AG04450 (cell line): ENCODE measurements around the gene CFHR2. TPM values are rescaled to one million over a fixed set of nuclear protein-coding genes. Genes with fewer than 3 reads are reported as not detected.

Experiments used
- CTCF ChIA-PET: fragments of 300-600, 350-600 bp; formaldehyde crosslinking; extraction: SDS; loops from one replicate; lab custom pipeline; 2022; ENCODE audit warnings: antibody characterized with exemption, inconsistent platforms; lab: Charles Lee
- POLR2A ChIA-PET: fragments of 350-600 bp; formaldehyde crosslinking; extraction: SDS; loops from one replicate; lab custom pipeline; 2021; ENCODE audit warnings: antibody characterized with exemption, inconsistent platforms; lab: Yijun Ruan, JAX
- DNase-seq: peaks from one replicate; pipeline ENCODE4 v3.0.0-alpha.2; 2011; ENCODE audit warnings: low read depth, low spot score
- H3K27ac ChIP-seq: one replicate; pipeline ENCODE4 v1.5.1; 2012; ENCODE audit warnings: low read depth, low read length, control low read depth
- H3K27me3 ChIP-seq: one replicate; pipeline ENCODE4 v1.6.0; 2012; ENCODE audit warnings: low read length; ENCODE audit not compliant: control insufficient read depth, insufficient read depth
- H3K4me3 ChIP-seq: 2 replicates; pipeline ENCODE4 v1.5.1; 2011; ENCODE audit warnings: mild to moderate bottlenecking, low read depth, low read length, control low read depth
- H3K9me3 ChIP-seq: 2 replicates; pipeline ENCODE4 v1.5.1; 2012; ENCODE audit warnings: low read length; ENCODE audit not compliant: control insufficient read depth, insufficient read depth
- CTCF ChIP-seq: IDR thresholded peaks from 2 replicates; pipeline ENCODE4 v1.5.1; 2011; ENCODE audit warnings: low read depth, low read length, control low read depth, inconsistent platforms
- polyA plus RNA-seq: library from polyadenylated mRNA; depleted of rRNA; stranded (reverse); fragments of >200 nt; gene quantifications from 2 replicates; pipeline ENCODE4 v1.2.3, GENCODE V29; 2011; rRNA removed
- small RNA-seq: library from RNA; depleted of rRNA; stranded (forward); fragments of <200 nt; gene quantifications from one replicate; pipeline ENCODE3, GENCODE V24; 2012; ENCODE audit warnings: low read depth; ENCODE audit not compliant: insufficient read length

CFHR2 gene
- polyA plus RNA-seq, 1 experiment = not detected

DNA sequence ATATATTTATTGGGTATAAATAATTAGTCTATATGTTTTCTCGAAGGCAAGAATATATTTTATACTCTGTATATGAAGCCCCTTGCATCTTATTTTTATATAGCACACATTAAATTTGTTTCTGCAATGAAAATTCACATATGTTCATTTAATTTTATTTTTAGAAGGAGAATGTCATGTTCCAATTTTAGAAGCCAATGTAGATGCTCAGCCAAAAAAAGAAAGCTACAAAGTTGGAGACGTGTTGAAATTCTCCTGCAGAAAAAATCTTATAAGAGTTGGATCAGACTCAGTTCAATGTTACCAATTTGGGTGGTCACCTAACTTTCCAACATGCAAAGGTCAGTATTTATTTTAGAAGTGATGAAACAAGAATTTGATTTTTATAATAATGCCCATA lies 50.4 kb downstream of the CFHR2 start:
- DNase-seq = no peak
- H3K9me3 ChIP-seq = no peaks in the 10 kb centered on the region
- CTCF ChIA-PET = no interaction called here
- POLR2A ChIA-PET = no interaction called here
- no peak for TF ChIP-seq CTCF
- H3K27ac ChIP-seq = no peak overlapping the region
- no peaks in the 10 kb centered on the region for H3K27me3 ChIP-seq
- no peak overlapping the region for H3K4me3 ChIP-seq

DNA sequence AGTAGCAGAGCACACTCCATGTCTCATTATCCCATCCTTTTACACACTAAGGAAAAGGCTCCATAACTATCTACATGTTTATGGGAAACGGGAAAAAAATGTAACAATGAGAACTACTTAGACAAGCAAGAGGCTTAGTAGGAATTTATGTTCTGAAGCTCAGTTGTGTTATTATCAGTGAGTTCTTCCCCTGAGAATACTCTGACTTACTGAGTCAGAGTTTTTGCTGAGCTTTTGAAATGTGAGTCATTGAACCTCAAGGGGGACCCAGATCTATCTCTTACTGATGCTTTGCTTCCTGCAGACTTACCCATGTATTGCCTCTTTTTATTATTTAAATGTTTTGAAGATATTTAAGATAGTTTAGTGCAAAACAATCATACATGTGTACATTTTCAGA lies 53.9 kb downstream of the CFHR2 start:
- no peak for DNase-seq
- H3K27me3 ChIP-seq = no peaks in the 10 kb centered on the region
- CTCF ChIA-PET = no interaction called here
- TF ChIP-seq CTCF = no peak
- no peak overlapping the region for H3K27ac ChIP-seq
- no peaks in the 10 kb centered on the region for H3K9me3 ChIP-seq
- POLR2A ChIA-PET = no interaction called here
- H3K4me3 ChIP-seq = no peak overlapping the region

- CTCF ChIA-PET = no interaction called here
- POLR2A ChIA-PET = no interaction called here
These were observed 58.3 kb downstream of the CFHR2 start for GRCh38 chr1:197001828-197002227.

GRCh38 chr1:197003132-197003531 lies 59.6 kb downstream of the CFHR2 start:
- ChIA-PET POLR2A (no interaction called here), CTCF (no interaction called here)
- DNase-seq = no peak
- Histone ChIP-seq H3K4me3 (no peak overlapping the region), H3K27me3 (no peaks in the 10 kb centered on the region), H3K9me3 (no peaks in the 10 kb centered on the region), H3K27ac (no peak overlapping the region)
- TF ChIP-seq CTCF = no peak

More at GRCh38 chr1:197001828-197002227, 58.3 kb downstream of the CFHR2 start:
- TF ChIP-seq CTCF = no peak
- Histone ChIP-seq H3K27ac (no peak overlapping the region), H3K27me3 (no peaks in the 10 kb centered on the region), H3K4me3 (no peak overlapping the region), H3K9me3 (no peaks in the 10 kb centered on the region)
- no peak for DNase-seq

DNA sequence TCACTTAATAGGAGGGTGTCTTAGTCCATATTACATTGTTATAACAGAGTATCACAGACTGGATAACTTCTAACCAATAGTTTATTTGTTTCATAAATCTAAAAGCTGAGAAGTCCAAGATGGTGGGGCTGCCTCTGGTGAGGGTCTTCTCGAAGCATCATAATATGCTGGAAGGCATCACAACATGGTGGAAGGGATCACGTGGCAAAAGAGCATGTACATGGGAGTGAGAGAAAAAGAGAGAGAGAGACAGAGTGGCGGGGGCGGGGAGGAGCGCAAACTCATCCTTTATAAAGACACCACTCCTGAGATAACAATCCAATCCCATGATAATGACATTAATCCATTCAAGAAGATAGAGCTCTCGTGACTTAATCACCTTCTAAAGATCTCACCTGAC lies 65.3 kb downstream of the CFHR2 start:
- Histone ChIP-seq H3K4me3 (no peak overlapping the region), H3K9me3 (no peaks in the 10 kb centered on the region), H3K27me3 (no peaks in the 10 kb centered on the region), H3K27ac (no peak overlapping the region)
- ChIA-PET CTCF (no interaction called here), POLR2A (no interaction called here)
- no peak for TF ChIP-seq CTCF
- DNase-seq = no peak

Small RNAs within 50 kb of the gene (small RNA-seq; reads per million reads assigned to genes)
- not detected for gene AL139418.1

Other genes starting within 250 kb of the CFHR2 start
- not detected in 2 replicates for gene CFHR3, start 168.9 kb upstream of the CFHR2 start, polyA plus RNA-seq
- gene CFHR1, start 124.0 kb upstream of the CFHR2 start, polyA plus RNA-seq = 0.07 TPM in 2 replicates
- gene CFHR4, start 55.7 kb upstream of the CFHR2 start, polyA plus RNA-seq = not detected in 2 replicates
- gene CFHR5, start 33.8 kb downstream of the CFHR2 start, polyA plus RNA-seq = not detected in 2 replicates
- gene F13B, start 123.5 kb downstream of the CFHR2 start, polyA plus RNA-seq = not detected in 2 replicates
- gene ASPM, start 202.9 kb downstream of the CFHR2 start, polyA plus RNA-seq = 3.7 and 6.1 TPM in 2 replicates